BE2C (cell line): ENCODE data around the gene SMYD1. TPM values are rescaled to one million over a fixed set of nuclear protein-coding genes. Genes with fewer than 3 reads are reported as not detected.
"Not testable (repeated sequence)": the region's sequence is repeated elsewhere in the genome, so short reads cannot be mapped to it uniquely, and the experiment has no call there.

ENCODE experiments used
- DNase-seq: peaks from one replicate; pipeline ENCODE4 v3.0.0-alpha.2; 2020
- H3K27me3 ChIP-seq: fragments of 250-450 bp; sonication (Bioruptor Pico); 2 replicates; pipeline ENCODE4 v1.5.1; 2020; ENCODE audit warnings: mild to moderate bottlenecking
- H3K36me3 ChIP-seq: fragments of 250-450 bp; sonication (Bioruptor Pico); 2 replicates; pipeline ENCODE4 v1.5.1; 2020; ENCODE audit warnings: mild to moderate bottlenecking
- H3K4me1 ChIP-seq: fragments of 250-450 bp; sonication (Bioruptor Pico); 2 replicates; pipeline ENCODE4 v1.5.1; 2020
- H3K4me3 ChIP-seq: 2 replicates; pipeline ENCODE4 v1.5.1; 2011; ENCODE audit warnings: low read depth, low read length
- H3K9me3 ChIP-seq: fragments of 250-450 bp; sonication (Bioruptor Pico); 2 replicates; pipeline ENCODE4 v1.5.1; 2020
- polyA plus RNA-seq: library from polyadenylated mRNA; unstranded; fragments of >200 nt; gene quantifications from one replicate; pipeline ENCODE4 v1.2.1, GENCODE V29; 2012; ENCODE audit warnings: low read depth, missing spikeins; ENCODE audit not compliant: insufficient read length, insufficient read depth
- TF ChIP-seq, protein P1 (sequence below): IDR thresholded peaks from 2 replicates; pipeline ENCODE4 v1.5.1; 2012; ENCODE audit warnings: mild to moderate bottlenecking, low read depth, low read length

Gene SMYD1
- not detected for polyA plus RNA-seq

DNA sequence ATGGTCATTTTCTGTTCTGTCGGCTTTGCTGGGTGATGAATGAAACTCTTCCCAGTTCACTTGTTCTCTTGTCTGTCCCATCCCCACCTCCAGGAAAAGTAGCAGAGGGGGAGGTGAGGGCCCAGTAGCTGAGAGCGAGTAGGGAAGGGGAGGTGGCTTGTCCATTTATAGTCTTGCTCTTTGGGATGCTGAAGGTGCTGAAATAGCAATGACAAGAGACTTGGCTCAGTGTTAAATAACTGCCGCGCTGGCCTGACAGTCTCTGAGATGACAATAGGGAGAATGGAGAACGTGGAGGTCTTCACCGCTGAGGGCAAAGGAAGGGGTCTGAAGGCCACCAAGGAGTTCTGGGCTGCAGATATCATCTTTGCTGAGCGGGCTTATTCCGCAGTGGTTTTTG, at the start of gene SMYD1:
SMYD1 (plus strand) TSS at position 228 of the 400 bp plus-strand sequence; CDS start at position 268, 40 bp downstream.
- TF ChIP-seq, protein P1, sequence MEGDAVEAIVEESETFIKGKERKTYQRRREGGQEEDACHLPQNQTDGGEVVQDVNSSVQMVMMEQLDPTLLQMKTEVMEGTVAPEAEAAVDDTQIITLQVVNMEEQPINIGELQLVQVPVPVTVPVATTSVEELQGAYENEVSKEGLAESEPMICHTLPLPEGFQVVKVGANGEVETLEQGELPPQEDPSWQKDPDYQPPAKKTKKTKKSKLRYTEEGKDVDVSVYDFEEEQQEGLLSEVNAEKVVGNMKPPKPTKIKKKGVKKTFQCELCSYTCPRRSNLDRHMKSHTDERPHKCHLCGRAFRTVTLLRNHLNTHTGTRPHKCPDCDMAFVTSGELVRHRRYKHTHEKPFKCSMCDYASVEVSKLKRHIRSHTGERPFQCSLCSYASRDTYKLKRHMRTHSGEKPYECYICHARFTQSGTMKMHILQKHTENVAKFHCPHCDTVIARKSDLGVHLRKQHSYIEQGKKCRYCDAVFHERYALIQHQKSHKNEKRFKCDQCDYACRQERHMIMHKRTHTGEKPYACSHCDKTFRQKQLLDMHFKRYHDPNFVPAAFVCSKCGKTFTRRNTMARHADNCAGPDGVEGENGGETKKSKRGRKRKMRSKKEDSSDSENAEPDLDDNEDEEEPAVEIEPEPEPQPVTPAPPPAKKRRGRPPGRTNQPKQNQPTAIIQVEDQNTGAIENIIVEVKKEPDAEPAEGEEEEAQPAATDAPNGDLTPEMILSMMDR = no peak
- Histone ChIP-seq H3K4me3 (no peak within 1 kb of the TSS), H3K9me3 (no peaks in the 10 kb centered on the region), H3K27me3 (no peaks in the 10 kb centered on the region), H3K4me1 (no peaks in the 10 kb centered on the region), H3K36me3 (no peaks in the 10 kb centered on the region)
- no peak for DNase-seq

DNA sequence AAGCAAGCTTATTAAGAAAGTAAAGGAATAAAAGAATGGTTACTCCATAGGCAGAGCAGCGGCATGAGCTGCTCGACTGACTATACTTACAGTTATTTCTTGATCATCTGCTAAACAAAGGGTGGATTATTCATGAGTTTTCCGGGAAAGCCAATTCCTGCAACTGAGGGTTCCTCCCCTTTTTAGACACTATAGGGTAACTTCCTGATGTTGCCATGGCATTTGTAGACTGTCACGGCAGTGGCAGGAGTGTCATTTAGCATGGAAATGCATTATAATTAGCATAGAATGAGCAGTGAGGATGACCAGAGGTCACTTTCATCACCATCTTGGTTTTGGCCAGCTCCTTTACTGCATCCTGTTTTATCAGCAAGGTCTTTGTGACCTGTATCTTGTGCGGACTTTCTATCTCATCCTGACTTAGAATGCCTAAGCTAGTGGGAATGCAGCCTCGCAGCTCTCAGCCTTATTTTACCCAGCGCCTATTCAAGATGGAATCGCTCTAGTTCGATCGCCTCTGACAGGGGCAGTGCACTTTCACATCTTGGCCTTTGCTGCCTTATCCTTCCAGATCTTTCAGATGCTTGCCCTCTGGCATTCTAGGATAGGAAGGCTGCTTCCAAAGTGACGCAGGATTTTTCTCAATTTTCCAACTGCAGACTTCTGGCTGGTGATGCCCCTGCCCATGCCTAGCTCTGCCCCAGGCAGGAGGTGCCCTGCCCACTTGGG, 49.4 kb upstream of the SMYD1 start:
- H3K27me3 ChIP-seq, H3K36me3 ChIP-seq, DNase-seq, H3K4me3 ChIP-seq, H3K4me1 ChIP-seq, H3K9me3 ChIP-seq: not testable (repeated sequence)

DNA sequence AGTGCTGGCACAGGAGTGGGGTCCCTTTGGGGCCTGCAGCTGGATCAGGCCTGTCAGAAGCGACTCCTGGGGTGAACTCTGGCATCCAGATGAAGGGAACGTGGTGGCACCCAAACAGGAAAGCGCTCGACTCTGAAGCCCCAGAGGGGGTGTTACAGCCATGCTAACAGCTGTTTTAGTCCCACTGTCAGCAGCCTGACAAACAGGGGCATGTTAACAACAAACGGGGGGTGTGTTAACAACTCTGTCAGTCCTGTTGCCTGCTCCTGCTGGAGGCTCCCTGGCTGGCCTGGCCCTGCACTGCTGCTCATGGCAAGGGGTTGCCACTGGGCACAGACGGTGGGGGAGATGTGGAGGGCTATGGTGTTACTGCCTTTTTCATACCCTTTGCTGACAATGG, 48.7 kb upstream of the SMYD1 start:
- Histone ChIP-seq H3K27me3 (no peaks in the 10 kb centered on the region), H3K4me3 (no peak overlapping the region), H3K36me3 (no peaks in the 10 kb centered on the region), H3K4me1 (no peaks in the 10 kb centered on the region), H3K9me3 (no peaks in the 10 kb centered on the region)
- DNase-seq = no peak
- TF ChIP-seq, protein P1 = no peak

DNA sequence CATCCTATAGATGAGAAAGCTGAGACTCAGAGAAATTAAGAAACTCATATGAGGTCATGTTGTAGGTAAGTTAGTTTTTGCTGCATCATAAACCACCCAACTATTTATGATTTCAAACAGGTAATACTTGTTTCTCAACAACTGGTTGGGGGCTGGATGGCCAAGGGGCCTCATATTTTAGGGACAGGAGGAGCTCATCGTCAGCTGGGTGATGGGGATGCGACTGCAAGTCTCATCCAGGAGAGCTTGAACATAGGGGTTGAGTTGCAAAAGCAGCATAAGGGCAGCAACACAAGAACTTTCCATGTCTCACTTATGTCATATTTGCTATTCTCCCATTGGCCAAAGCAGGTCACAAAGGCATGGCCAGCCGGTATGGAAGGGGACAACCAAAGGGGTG, 47.6 kb upstream of the SMYD1 start:
- Histone ChIP-seq H3K36me3 (no peaks in the 10 kb centered on the region), H3K27me3 (no peaks in the 10 kb centered on the region), H3K9me3 (no peaks in the 10 kb centered on the region), H3K4me1 (no peaks in the 10 kb centered on the region), H3K4me3 (no peak overlapping the region)
- no peak for DNase-seq
- TF ChIP-seq, protein P1 = no peak

DNA sequence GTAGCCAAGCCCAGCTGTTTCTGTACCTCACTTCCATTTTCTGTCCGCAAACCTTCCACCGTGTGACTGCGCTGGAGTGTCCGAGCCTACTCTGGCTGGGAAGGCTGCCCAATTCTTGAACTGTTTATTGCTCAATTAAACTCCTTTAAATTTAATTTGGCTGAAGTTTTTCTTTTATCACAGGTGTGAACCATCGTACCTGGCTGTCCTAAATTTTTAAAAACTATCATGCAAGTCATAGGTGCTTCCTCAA, 45.0 kb upstream of the SMYD1 start:
- Histone ChIP-seq H3K27me3 (no peaks in the 10 kb centered on the region), H3K4me1 (no peaks in the 10 kb centered on the region), H3K36me3 (no peaks in the 10 kb centered on the region), H3K9me3 (no peaks in the 10 kb centered on the region), H3K4me3 (no peak overlapping the region)
- TF ChIP-seq, protein P1 = no peak
- no peak for DNase-seq

DNA sequence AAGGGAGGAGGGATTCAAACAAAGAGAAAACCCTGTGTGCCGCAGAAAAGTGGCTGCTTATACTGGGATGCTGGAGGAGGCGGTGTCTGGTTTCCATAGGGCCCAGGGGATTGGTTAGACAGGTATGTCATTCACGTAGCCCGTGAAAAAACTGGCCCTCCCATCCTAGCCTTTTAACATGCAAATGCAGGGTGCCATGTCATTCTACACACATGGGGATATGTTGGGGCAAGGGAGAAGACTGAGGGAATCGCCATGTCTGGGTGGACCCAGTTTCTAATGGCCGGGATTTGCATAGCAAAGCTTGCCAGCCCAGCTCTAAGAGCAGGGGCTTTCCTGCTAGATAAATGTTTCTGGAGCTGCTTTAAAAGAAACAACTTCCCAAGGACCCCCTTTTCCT, 43.1 kb upstream of the SMYD1 start:
- H3K4me3 ChIP-seq = no peak overlapping the region
- no peak for DNase-seq
- no peaks in the 10 kb centered on the region for H3K4me1 ChIP-seq
- no peaks in the 10 kb centered on the region for H3K9me3 ChIP-seq
- no peaks in the 10 kb centered on the region for H3K36me3 ChIP-seq
- H3K27me3 ChIP-seq = no peaks in the 10 kb centered on the region
- TF ChIP-seq, protein P1 = no peak
